Adrenal gland (tissue), 12 donors: ENCODE measurements around the gene SORD. TPM values are rescaled to one million over a fixed set of nuclear protein-coding genes. Genes with fewer than 3 reads are reported as not detected.

ENCODE experiments used
- DNase-seq, 7 donors: peaks; one replicate each; pipeline ENCODE4 v3.0.0-alpha.2; 2019 to 2020
- H3K27ac ChIP-seq, 5 donors: fragments of 200-600 bp; sonication (generic) in 4 of 5; 1 replicate in 3 of 5; 2 replicates in 2 of 5; pipeline versions ENCODE4 v1.5.1 to v1.8.0; 2016 to 2020; ENCODE audit warnings: mild to moderate bottlenecking in 1 of 5
- H3K27me3 ChIP-seq: fragments of 200-600 bp; 2 replicates; pipeline ENCODE4 v1.8.0; 2021
- H3K36me3 ChIP-seq, 2 donors: fragments of 200-600 bp; replicated peaks in 1 of 2; 1 replicate in 1 of 2; 2 replicates in 1 of 2; pipeline versions ENCODE4 v1.5.1 to v1.8.0; 2018 to 2022
- H3K4me1 ChIP-seq, 2 donors: fragments of 200-600 bp; replicated peaks in 1 of 2; 1 replicate in 1 of 2; 2 replicates in 1 of 2; pipeline versions ENCODE4 v1.5.1 to v1.8.0; 2018 to 2021
- H3K4me3 ChIP-seq, 4 donors: fragments of 200-600 bp; sonication (generic) in 3 of 4; one replicate each; pipeline ENCODE4 v1.5.1; 2016 to 2018
- H3K9me3 ChIP-seq, 3 donors: fragments of 200-600 bp; sonication (generic) in 1 of 3; replicated peaks in 1 of 3; 1 replicate in 2 of 3; 2 replicates in 1 of 3; pipeline versions ENCODE4 v1.5.1 to v1.8.0; 2016 to 2021
- POLR2A ChIP-seq, 2 donors: fragments of 450-650 bp; IDR thresholded peaks; one replicate each; pipeline ENCODE4 v1.6.1; 2017; ENCODE audit warnings: antibody characterized with exemption in 2 of 2, mild to moderate bottlenecking in 2 of 2, moderate library complexity in 1 of 2
- WGBS, 4 donors: extraction: QIAGEN DNeasy Blood & Tissue Kit in 2 of 4; methylation state at CpG; one replicate each; pipeline versions ENCODE4 v1.1.5 to v1.1.7; 2013 to 2017; 5-methylcytosine and 5-hydroxymethylcytosine counted together
- intact Hi-C, 2 donors: fragments of 100-400 bp; cut with DNase I; formaldehyde crosslinking; loops; one replicate each; pipeline versions ENCODE4 v1.14.1 to v1.15.0; 2022 to 2023
- polyA plus RNA-seq, 3 donors: library from polyadenylated mRNA; stranded (reverse); fragments of 200-250 nt in 2 of 3; fragments of 350-450 nt in 1 of 3; fragmentation: Illumina TruSeq in 1 of 3; extraction: RNeasy Lipid Tissue Mini Kit (QIAGEN cat#74804) in 1 of 3; gene quantifications; one replicate each; pipeline ENCODE4 v1.2.3, GENCODE V29; 2013 to 2014
- total RNA-seq, 9 donors: library from RNA; depleted of rRNA in 4 of 9; stranded (reverse); fragments of >200 nt in 4 of 9; fragments of 120-200 nt in 1 of 9; fragmentation: NEBNext Ultra II Directional in 1 of 9; extraction: Animal tissue kit (Norgen Biotek cat#: 25700) in 1 of 9; gene quantifications; one replicate each; pipeline versions ENCODE4 v1.1.0 to v1.2.4, GENCODE V29; 2013 to 2023
- TF ChIP-seq, protein P1 (sequence below), 6 experiments: fragments of 450-650 bp in 4 of 6; fragments of 200-600 bp in 2 of 6; sonication (generic) in 1 of 6; IDR thresholded peaks; 1 replicate in 5 of 6; 2 replicates in 1 of 6; pipeline versions ENCODE4 v1.5.1 to v1.8.0; 2016 to 2021; ENCODE audit warnings: antibody characterized with exemption in 6 of 6, mild to moderate bottlenecking in 2 of 6, moderate library complexity in 1 of 6
- donor health status: healthy with polysubstance abuse.
- donor health status: Bipolar disorder and iron deficiency.
- donor health status: DM: yes; HTN: yes; CAD: no.
- donor health status: DM: no; HTN: no; CAD: no.
- donor health status: DM: no; HTN: no; CAD: no.
- donor health status: DM: yes; HTN: yes; CAD: no.

The SORD gene
- total and polyA plus RNA-seq, 12 donors = 6.8 to 164 (median 45.3) TPM

DNA sequence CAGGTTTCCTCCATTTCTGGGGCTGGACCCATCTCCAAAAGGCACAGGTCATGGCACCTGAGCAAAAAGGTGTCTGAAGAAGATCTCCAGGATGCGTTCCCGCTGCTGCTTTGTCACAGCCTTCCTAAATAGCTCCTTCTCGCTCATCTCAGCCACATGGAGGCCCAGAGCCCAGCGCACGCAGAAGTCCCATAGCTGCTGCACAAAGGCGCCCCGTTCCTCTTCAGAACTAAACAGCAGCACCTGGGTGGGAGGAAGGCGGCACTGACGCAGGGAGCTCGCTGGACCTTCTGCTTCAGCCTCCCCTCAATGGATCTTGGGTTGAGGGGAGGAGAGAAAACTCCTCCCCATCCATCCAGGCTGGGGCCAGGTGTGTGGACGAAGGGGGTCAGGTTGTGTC, 82.6 kb downstream of the SORD start:
- no peak overlapping the region for H3K27ac ChIP-seq
- H3K4me1 ChIP-seq = no peaks in the 10 kb centered on the region
- no peaks in the 10 kb centered on the region for H3K9me3 ChIP-seq
- DNase-seq = peak in 1 of 7 donors; percentile 2
- peaks cover 8% of the 10 kb centered on the region for H3K27me3 ChIP-seq
- WGBS, 4 donors = 87 to 98% (median 92%) methylated on average over 8 to 11 of the region's 11 CpGs
- no peak overlapping the region for H3K4me3 ChIP-seq
- intact Hi-C loops = no loop called here
- no peaks in the 10 kb centered on the region for H3K36me3 ChIP-seq
- no peak for TF ChIP-seq POLR2A (IDR thresholded peaks at IDR 0.05)
- TF ChIP-seq, protein P1, sequence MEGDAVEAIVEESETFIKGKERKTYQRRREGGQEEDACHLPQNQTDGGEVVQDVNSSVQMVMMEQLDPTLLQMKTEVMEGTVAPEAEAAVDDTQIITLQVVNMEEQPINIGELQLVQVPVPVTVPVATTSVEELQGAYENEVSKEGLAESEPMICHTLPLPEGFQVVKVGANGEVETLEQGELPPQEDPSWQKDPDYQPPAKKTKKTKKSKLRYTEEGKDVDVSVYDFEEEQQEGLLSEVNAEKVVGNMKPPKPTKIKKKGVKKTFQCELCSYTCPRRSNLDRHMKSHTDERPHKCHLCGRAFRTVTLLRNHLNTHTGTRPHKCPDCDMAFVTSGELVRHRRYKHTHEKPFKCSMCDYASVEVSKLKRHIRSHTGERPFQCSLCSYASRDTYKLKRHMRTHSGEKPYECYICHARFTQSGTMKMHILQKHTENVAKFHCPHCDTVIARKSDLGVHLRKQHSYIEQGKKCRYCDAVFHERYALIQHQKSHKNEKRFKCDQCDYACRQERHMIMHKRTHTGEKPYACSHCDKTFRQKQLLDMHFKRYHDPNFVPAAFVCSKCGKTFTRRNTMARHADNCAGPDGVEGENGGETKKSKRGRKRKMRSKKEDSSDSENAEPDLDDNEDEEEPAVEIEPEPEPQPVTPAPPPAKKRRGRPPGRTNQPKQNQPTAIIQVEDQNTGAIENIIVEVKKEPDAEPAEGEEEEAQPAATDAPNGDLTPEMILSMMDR (IDR thresholded peaks at IDR 0.05) = no peak

DNA sequence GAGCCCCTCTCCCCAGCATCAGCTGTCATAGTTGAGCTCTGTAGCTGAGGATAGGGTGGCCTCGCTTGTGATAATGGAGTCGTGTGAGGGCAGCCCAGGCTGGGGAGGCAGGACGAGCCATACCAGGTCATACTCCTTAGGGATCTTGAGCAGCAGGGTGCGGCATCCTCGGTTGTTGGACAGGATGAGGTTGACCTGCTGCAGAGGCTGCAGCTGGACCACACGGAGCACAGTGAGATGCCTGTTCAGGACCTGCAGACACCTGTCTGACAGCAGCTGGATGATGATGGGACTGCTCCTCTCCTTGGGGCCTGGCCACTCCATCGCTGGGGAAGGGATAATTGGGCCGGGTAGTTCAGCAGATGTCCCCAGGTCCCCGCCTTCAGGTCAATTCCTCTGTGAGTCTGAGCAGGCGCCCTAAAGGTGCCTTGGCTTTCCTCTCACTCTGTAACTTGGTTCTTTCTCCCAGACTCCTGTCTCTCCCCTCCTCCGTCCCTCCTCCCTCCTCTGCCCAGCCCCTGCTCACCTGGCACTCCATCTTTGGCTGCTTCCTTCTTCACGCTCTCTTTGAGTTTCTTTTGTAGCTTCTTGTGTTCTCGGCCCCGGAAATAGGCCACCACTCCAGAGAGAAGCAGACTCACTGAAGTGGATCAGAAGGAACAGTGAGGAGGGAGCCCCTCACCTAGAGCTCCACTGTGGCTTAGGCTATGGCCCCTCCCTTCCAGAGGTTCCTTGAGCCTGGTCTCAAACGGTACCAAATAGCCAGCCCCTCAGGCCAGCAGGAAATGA, 83.2 kb downstream of the SORD start:
- DNase-seq = peak in 1 of 7 donors; percentile 3
- Histone ChIP-seq H3K36me3 (no peaks in the 10 kb centered on the region), H3K4me1 (no peaks in the 10 kb centered on the region), H3K4me3 (no peak overlapping the region), H3K9me3 (no peaks in the 10 kb centered on the region), H3K27me3 (peaks cover 8% of the 10 kb centered on the region), H3K27ac (no peak overlapping the region)
- intact Hi-C loops = no loop called here
- 78 to 84% (median 83%) methylated on average over 12 to 15 of the region's 15 CpGs for WGBS, 4 donors
- no peak for TF ChIP-seq POLR2A (IDR thresholded peaks at IDR 0.05)
- TF ChIP-seq, protein P1 (IDR thresholded peaks at IDR 0.05) = no peak

DNA sequence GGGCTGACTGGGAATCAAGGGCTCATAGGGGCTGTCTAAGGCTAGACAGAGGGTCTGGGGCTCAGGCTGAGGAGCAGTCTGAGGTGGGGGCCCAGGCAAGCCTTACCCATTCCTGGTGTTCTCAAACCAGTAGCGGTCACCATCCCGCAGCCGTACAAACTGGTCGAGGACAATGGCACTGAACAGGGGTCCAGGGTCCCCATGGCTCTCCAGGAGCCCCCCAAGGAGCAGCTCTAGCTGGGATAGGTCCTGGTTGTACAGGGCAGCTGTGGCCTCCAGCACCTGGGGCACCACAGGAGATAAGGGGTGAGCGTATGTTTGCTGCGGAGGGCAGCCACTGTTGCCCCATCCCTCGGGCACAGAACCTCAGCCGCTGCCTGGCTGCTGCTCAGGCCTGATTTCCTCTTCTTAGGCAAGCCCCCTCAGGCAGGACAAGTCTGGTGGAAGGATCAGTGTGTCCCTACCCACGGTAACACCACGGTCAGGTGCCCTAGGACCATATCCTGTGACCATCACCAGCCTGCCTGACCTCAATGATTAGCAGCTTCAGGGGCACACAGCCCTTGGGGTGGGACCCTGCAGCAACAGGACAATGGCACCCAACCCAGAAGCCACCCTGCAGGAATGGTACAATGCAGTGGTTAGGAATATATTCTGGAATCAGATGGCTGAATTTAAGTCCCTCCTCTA, 85.1 kb downstream of the SORD start:
- Histone ChIP-seq H3K9me3 (no peaks in the 10 kb centered on the region), H3K27ac (no peak overlapping the region), H3K4me3 (no peak overlapping the region), H3K27me3 (peaks cover 26% of the 10 kb centered on the region), H3K4me1 (peaks cover 0 to 6% of the 10 kb centered on the region in 2 donors), H3K36me3 (no peaks in the 10 kb centered on the region)
- WGBS, 4 donors = 89 to 97% (median 93%) methylated on average over 4 to 10 of the region's 10 CpGs
- TF ChIP-seq, protein P1 (IDR thresholded peaks at IDR 0.05) = no peak
- no peak for TF ChIP-seq POLR2A (IDR thresholded peaks at IDR 0.05)
- intact Hi-C loops = no loop called here
- DNase-seq = peak in 1 of 7 donors; percentile 4

DNA sequence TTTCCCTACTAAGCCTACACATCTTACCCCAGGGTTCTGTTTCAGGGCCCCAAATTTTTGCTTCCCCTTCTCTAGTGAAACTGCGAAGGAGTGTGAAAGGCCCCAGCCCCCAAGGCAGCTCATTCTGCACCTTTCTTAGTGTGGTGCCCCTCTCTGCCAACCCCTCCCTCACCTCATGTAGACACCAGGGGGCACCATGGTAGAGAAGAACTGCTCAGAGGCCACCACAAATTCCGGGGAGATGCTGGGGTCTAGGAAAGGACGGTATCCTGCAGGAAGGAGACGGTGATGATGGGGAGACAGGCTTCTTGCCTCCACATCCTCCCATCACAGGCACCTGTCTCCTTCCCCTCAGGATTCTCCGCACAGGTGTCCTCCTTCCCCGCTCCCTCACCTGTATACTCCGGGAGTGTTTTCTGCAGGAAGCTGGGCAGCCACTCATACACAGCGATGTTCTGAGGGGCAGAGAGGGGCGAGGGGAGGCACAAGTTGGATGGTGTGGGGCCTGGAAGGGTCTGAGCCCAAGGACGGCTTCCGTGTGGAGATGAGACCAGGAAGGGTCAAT, 87.3 kb downstream of the SORD start:
- Histone ChIP-seq H3K27ac (no peak overlapping the region), H3K4me3 (no peak overlapping the region), H3K4me1 (peaks cover 6% of the 10 kb centered on the region in 2 donors), H3K36me3 (no peaks in the 10 kb centered on the region), H3K27me3 (peaks cover 48% of the 10 kb centered on the region), H3K9me3 (no peaks in the 10 kb centered on the region)
- TF ChIP-seq, protein P1 (IDR thresholded peaks at IDR 0.05) = no peak
- no peak for TF ChIP-seq POLR2A (IDR thresholded peaks at IDR 0.05)
- intact Hi-C loops = loop anchor here in 1 of 2 donors (10.0 kb wide), 2 partner anchors 56 to 136 kb away; no protein-coding TSS in a partner anchor
- no peak for DNase-seq
- 60 to 78% (median 69%) methylated on average over 9 to 11 of the region's 11 CpGs for WGBS, 4 donors
